Vagina (tissue), 2 donors: Measurements from ENCODE around the gene FAAH2. TPM values are rescaled to one million over a fixed set of nuclear protein-coding genes. Genes with fewer than 3 reads are reported as not detected.
A peak's percentile ranks its signal among the peaks of the same experiment; 100 is the strongest.

ENCODE experiments used
- DNase-seq, 2 donors: peaks; one replicate each; pipeline ENCODE4 v3.0.0-alpha.2; 2017; ENCODE audit errors: extremely low spot score in 2 of 2
- H3K27ac ChIP-seq: fragments of 200-600 bp; sonication (generic); one replicate; pipeline ENCODE4 v1.5.1; 2019
- H3K27me3 ChIP-seq: fragments of 200-600 bp; sonication (generic); one replicate; pipeline ENCODE4 v1.5.1; 2019
- H3K36me3 ChIP-seq, 2 donors: fragments of 200-600 bp; sonication (generic); one replicate each; pipeline ENCODE4 v1.5.1; 2017 to 2019
- H3K4me1 ChIP-seq: fragments of 200-600 bp; sonication (generic); one replicate; pipeline ENCODE4 v1.5.1; 2019
- H3K4me3 ChIP-seq, 2 donors: fragments of 200-600 bp; sonication (generic); 1 replicate in 1 of 2; 2 replicates in 1 of 2; pipeline ENCODE4 v1.5.1; 2016 to 2019
- H3K9me3 ChIP-seq: fragments of 200-600 bp; sonication (generic); one replicate; pipeline ENCODE4 v1.5.1; 2019
- CTCF ChIP-seq, 3 experiments: fragments of 450-650 bp in 2 of 3; fragments of 200-600 bp in 1 of 3; sonication (generic) in 1 of 3; IDR thresholded peaks; one replicate each; pipeline ENCODE4 v1.5.1; 2017 to 2019; ENCODE audit warnings: antibody characterized with exemption in 3 of 3, mild to moderate bottlenecking in 2 of 3, moderate library complexity in 2 of 3
- POLR2A ChIP-seq, 2 donors: fragments of 450-650 bp; IDR thresholded peaks; one replicate each; pipeline ENCODE4 v1.6.1; 2017; ENCODE audit warnings: antibody characterized with exemption in 2 of 2, mild to moderate bottlenecking in 2 of 2, moderate library complexity in 2 of 2
- POLR2AphosphoS5 ChIP-seq, 2 donors: sonication (generic); formaldehyde crosslinking; IDR thresholded peaks; one replicate each; pipeline ENCODE4 v1.9.0; 2017; ENCODE audit warnings: antibody characterized with exemption in 2 of 2, mild to moderate bottlenecking in 2 of 2, low read depth in 1 of 2; ENCODE audit not compliant: insufficient read depth in 1 of 2
- intact Hi-C: fragments of 100-400 bp; cut with DNase I; formaldehyde crosslinking; loops from one replicate; pipeline ENCODE4 v1.15.1; 2023
- total RNA-seq: library from RNA; depleted of rRNA; stranded (reverse); fragments of >200 nt; gene quantifications from one replicate; pipeline ENCODE4 v1.2.3, GENCODE V29; 2016

FAAH2 gene
- total RNA-seq, 1 donor from 2014 or later, result 10.6 TPM

- intact Hi-C loops, result no loop called here
- H3K4me3 ChIP-seq, result no peak overlapping the region
Measured at GRCh38 chrX:57528670-57529255, 242.3 kb downstream of the FAAH2 start.

More at GRCh38 chrX:57528670-57529255, 242.3 kb downstream of the FAAH2 start:
- TF ChIP-seq POLR2AphosphoS5 (IDR thresholded peaks at IDR 0.05; ENCODE audit: insufficient read depth in 1 of 2, low read depth in 1 of 2) (no peak), POLR2A (IDR thresholded peaks at IDR 0.05) (no peak), CTCF (IDR thresholded peaks at IDR 0.05) (no peak)
- no peaks in the 10 kb centered on the region for H3K9me3 ChIP-seq
- no peak overlapping the region for H3K27ac ChIP-seq
- H3K27me3 ChIP-seq, result no peaks in the 10 kb centered on the region
- peak in 1 of 2 donors; percentile 37 for DNase-seq
- no peaks in the 10 kb centered on the region for H3K4me1 ChIP-seq
- H3K36me3 ChIP-seq, result no peaks in the 10 kb centered on the region

Other genes with a start within 250 kb of the FAAH2 start
- gene SPIN2B, start 165.2 kb upstream of the FAAH2 start, total RNA-seq, result 10.8 TPM
- gene SPIN2A, start 149.3 kb upstream of the FAAH2 start, total RNA-seq, result 2.5 TPM